B cell (primary cell): ENCODE results near the gene STK38L. TPM values are rescaled to one million over a fixed set of nuclear protein-coding genes. Genes with fewer than 3 reads are reported as not detected.

ENCODE experiments used
- ATAC-seq: fragments of 200-7000 bp; cut with Tn5 transposase; one replicate; pipeline ENCODE4 v1.10.0; 2021; ENCODE audit warnings: low read depth, mild to moderate bottlenecking, moderate number of reproducible peaks, moderate library complexity
- CTCF ChIA-PET: fragments of 350-600 bp; sonication (Branson Sonifier 250); formaldehyde crosslinking; loops from one replicate; lab custom pipeline; 2021; ENCODE audit warnings: antibody characterized with exemption, inconsistent platforms; lab: Charles Lee
- POLR2A ChIA-PET: fragments of 350-600 bp; sonication (Branson Sonifier 250); formaldehyde crosslinking; loops from one replicate; lab custom pipeline; 2021; ENCODE audit warnings: antibody characterized with exemption; lab: Charles Lee
- DNase-seq: peaks from one replicate; pipeline ENCODE4 v3.0.0; 2013
- H2AFZ ChIP-seq: 2 replicates; pipeline ENCODE4 v1.6.1; 2012; ENCODE audit warnings: mild to moderate bottlenecking, low read depth, low read length; ENCODE audit not compliant: insufficient read depth, poor library complexity, severe bottlenecking
- H3K27ac ChIP-seq, 2 donors: 1 replicate in 1 of 2; 2 replicates in 1 of 2; pipeline ENCODE4 v1.5.1; 2012 to 2013; ENCODE audit warnings: low read length in 2 of 2, mild to moderate bottlenecking in 2 of 2, moderate library complexity in 1 of 2
- H3K27me3 ChIP-seq, 4 experiments: fragments of 200-600 bp in 1 of 4; sonication (generic) in 1 of 4; replicated peaks in 1 of 4; 1 replicate in 2 of 4; 2 replicates in 2 of 4; pipeline versions ENCODE4 v1.6.1 to v1.7.0; 2013 to 2016; ENCODE audit warnings: low read length in 3 of 4, mild to moderate bottlenecking in 2 of 4, mixed read lengths in 1 of 4, moderate library complexity in 1 of 4; ENCODE audit not compliant: insufficient read depth in 4 of 4, control insufficient read depth in 3 of 4; ENCODE audit errors: control extremely low read depth in 1 of 4
- H3K36me3 ChIP-seq, 2 experiments: replicated peaks in 1 of 2; 1 replicate in 1 of 2; 2 replicates in 1 of 2; pipeline versions ENCODE4 v1.6.1 to v1.7.1; 2013; ENCODE audit warnings: low read length in 1 of 2; ENCODE audit not compliant: insufficient read depth in 2 of 2, control insufficient read depth in 1 of 2; ENCODE audit errors: control extremely low read depth in 1 of 2, extremely low read depth in 1 of 2
- H3K4me1 ChIP-seq, 2 donors: fragments of 200-600 bp in 1 of 2; sonication (generic) in 1 of 2; 1 replicate in 1 of 2; 2 replicates in 1 of 2; pipeline versions ENCODE4 v1.5.1 to v1.6.1; 2013 to 2017; ENCODE audit warnings: low read length in 2 of 2; ENCODE audit not compliant: control insufficient read depth in 2 of 2, insufficient read depth in 2 of 2
- H3K4me2 ChIP-seq: replicated peaks from 2 replicates; pipeline ENCODE3; 2012; ENCODE audit warnings: mild to moderate bottlenecking, low read depth, low read length; ENCODE audit not compliant: poor library complexity, severe bottlenecking
- H3K4me3 ChIP-seq, 5 experiments: fragments of 200-600 bp in 1 of 5; sonication (generic) in 1 of 5; 1 replicate in 3 of 5; 2 replicates in 2 of 5; pipeline versions ENCODE4 v1.5.1 to v1.7.0; 2011 to 2016; ENCODE audit warnings: low read length in 4 of 5, mild to moderate bottlenecking in 4 of 5, low read depth in 2 of 5, control low read depth in 1 of 5, moderate library complexity in 1 of 5; ENCODE audit not compliant: insufficient read depth in 1 of 5; ENCODE audit errors: control extremely low read depth in 1 of 5, extremely low read depth in 1 of 5
- H3K79me2 ChIP-seq: fragments of 200-600 bp; sonication (generic); one replicate; pipeline ENCODE4 v1.6.0; 2016; ENCODE audit warnings: low read length; ENCODE audit not compliant: control insufficient read depth, insufficient read depth
- H3K9ac ChIP-seq: fragments of 200-600 bp; sonication (generic); 2 replicates; pipeline ENCODE4 v1.6.1; 2017; ENCODE audit warnings: mild to moderate bottlenecking, low read length, moderate library complexity
- H3K9me3 ChIP-seq, 3 donors: one replicate each; pipeline versions ENCODE4 v1.6.1 to v1.7.1; 2013; ENCODE audit warnings: low read length in 2 of 3; ENCODE audit not compliant: control insufficient read depth in 2 of 3, insufficient read depth in 1 of 3; ENCODE audit errors: control extremely low read depth in 1 of 3
- H4K20me1 ChIP-seq: 2 replicates; pipeline ENCODE4 v1.6.0; 2012; ENCODE audit warnings: mild to moderate bottlenecking, low read length; ENCODE audit not compliant: insufficient read depth, control insufficient read depth, poor library complexity, severe bottlenecking
- H3K27ac Mint-ChIP-seq: one replicate; pipeline ENCODE4 v1.8.0; 2021; ENCODE audit warnings: mixed read lengths
- H3K27me3 Mint-ChIP-seq: one replicate; pipeline ENCODE4 v1.8.0; 2021; ENCODE audit warnings: mixed read lengths
- H3K4me1 Mint-ChIP-seq: one replicate; pipeline ENCODE4 v1.8.0; 2021; ENCODE audit warnings: mixed read lengths
- H3K4me3 Mint-ChIP-seq: one replicate; pipeline ENCODE4 v1.8.0; 2021; ENCODE audit warnings: mixed read lengths
- H3K9me3 Mint-ChIP-seq: one replicate; pipeline ENCODE4 v1.8.0; 2022; ENCODE audit warnings: mixed read lengths; ENCODE audit not compliant: insufficient read depth
- CTCF ChIP-seq: fragments of 200-600 bp; IDR thresholded peaks from one replicate; pipeline ENCODE4 v1.8.0; 2022; ENCODE audit warnings: antibody characterized with exemption, mild to moderate bottlenecking
- EZH2 ChIP-seq: IDR thresholded peaks from 2 replicates; pipeline ENCODE4 v1.6.1; 2012; ENCODE audit warnings: borderline replicate concordance, low read depth, mild to moderate bottlenecking, moderate library complexity, low read length; ENCODE audit not compliant: insufficient read depth, poor library complexity, severe bottlenecking
- WGBS: methylation state at CpG from one replicate; pipeline ENCODE4 v1.1.5; 2013; ENCODE audit warnings: missing lambda C conversion rate; ENCODE audit not compliant: insufficient coverage; 5-methylcytosine and 5-hydroxymethylcytosine counted together
- intact Hi-C: fragments of 100-400 bp; cut with micrococcal nuclease; formaldehyde crosslinking; loops from one replicate; pipeline ENCODE4 v1.10.0; 2022
- polyA plus RNA-seq: library from polyadenylated mRNA; depleted of rRNA; stranded (reverse); fragments of >200 nt; gene quantifications from 2 replicates; pipeline ENCODE4 v1.2.3, GENCODE V29; 2012
- total RNA-seq, 2 donors: library from RNA; stranded (reverse); fragments of 120-200 nt in 1 of 2; gene quantifications; 1 replicate in 1 of 2; 2 replicates in 1 of 2; pipeline versions ENCODE4 v1.2.3 to v1.2.4, GENCODE V29; 2013 to 2022

Gene STK38L
- total and polyA plus RNA-seq, 2 donors (not counting 1 experiment from before 2014, with no cell fraction given) = 5.5 to 21.2 TPM

GRCh38 chr12:27246141-27246540, 2.1 kb downstream of the STK38L start:
- Histone ChIP-seq H3K4me1 (peaks cover 17 to 21% of the 10 kb centered on the region in 2 donors), H3K36me3 (no peaks in the 10 kb centered on the region), H3K4me2 (peak overlapping the region; percentile 92), H3K9me3 (peaks cover 0 to 16% (median 0%) of the 10 kb centered on the region in 3 donors), H3K27me3 (no peaks in the 10 kb centered on the region), H4K20me1 (no peaks in the 10 kb centered on the region), H3K27ac (no peak overlapping the region), H2AFZ (no peak overlapping the region), H3K4me3 (no peak overlapping the region), H3K79me2 (peaks cover 48% of the 10 kb centered on the region), H3K9ac (no peak overlapping the region)
- Mint-ChIP-seq H3K4me1 (peaks cover 38% of the 10 kb centered on the region), H3K27me3 (no peaks in the 10 kb centered on the region), H3K4me3 (peak overlapping the region; percentile 48), H3K27ac (no peak overlapping the region), H3K9me3 (peaks cover 4% of the 10 kb centered on the region)
- 100% methylated on average over 1 of the region's 2 CpGs for WGBS
- DNase-seq (no peak), ATAC-seq (no peak)
- ChIA-PET POLR2A (interaction anchor here (2.4 kb wide), 1 partner anchor 232 kb away, joined by 6 read pairs; the partner anchor contains the start of gene TM7SF3), CTCF (interaction anchor here (1.0 to 4.4 kb wide), 3 partner anchors 57 to 231 kb away, joined by 3 to 24 read pairs (median 3); no protein-coding TSS in a partner anchor)
- TF ChIP-seq EZH2 (no peak), CTCF (no peak)
- intact Hi-C loops = no loop called here

GRCh38 chr12:27246774-27247173, 2.7 kb downstream of the STK38L start:
- peaks cover 51% of the 10 kb centered on the region for H3K79me2 ChIP-seq
- Mint-ChIP-seq H3K4me3 (peak overlapping the region; percentile 44), H3K9me3 (peaks cover 4% of the 10 kb centered on the region), H3K4me1 (peaks cover 38% of the 10 kb centered on the region), H3K27me3 (no peaks in the 10 kb centered on the region), H3K27ac (peak overlapping the region; percentile 57)
- H3K4me3 ChIP-seq = no peak overlapping the region
- no peak overlapping the region for H3K27ac ChIP-seq
- no peaks in the 10 kb centered on the region for H3K27me3 ChIP-seq
- ChIA-PET CTCF (no interaction called here), POLR2A (no interaction called here)
- ATAC-seq (no peak), DNase-seq (no peak)
- no CpG with 5 or more reads among the region's 5 CpGs for WGBS
- H2AFZ ChIP-seq = no peak overlapping the region
- intact Hi-C loops = no loop called here
- H3K4me1 ChIP-seq = peaks cover 17 to 21% of the 10 kb centered on the region in 2 donors
- no peaks in the 10 kb centered on the region for H3K36me3 ChIP-seq
- no peak overlapping the region for H3K9ac ChIP-seq
- no peak for TF ChIP-seq EZH2
- no peak for TF ChIP-seq CTCF
- H3K4me2 ChIP-seq = peak overlapping the region; percentile 10
- peaks cover 0 to 16% (median 0%) of the 10 kb centered on the region in 3 donors for H3K9me3 ChIP-seq
- no peaks in the 10 kb centered on the region for H4K20me1 ChIP-seq
